Measurements from ENCODE around the gene ELMO2.

The ELMO2 gene

GRCh38 chr20:46333161-46333991, 73.0 kb downstream of the ELMO2 start:
- DNase-seq (ENCODE audit: low spot score), result no peak

DNA sequence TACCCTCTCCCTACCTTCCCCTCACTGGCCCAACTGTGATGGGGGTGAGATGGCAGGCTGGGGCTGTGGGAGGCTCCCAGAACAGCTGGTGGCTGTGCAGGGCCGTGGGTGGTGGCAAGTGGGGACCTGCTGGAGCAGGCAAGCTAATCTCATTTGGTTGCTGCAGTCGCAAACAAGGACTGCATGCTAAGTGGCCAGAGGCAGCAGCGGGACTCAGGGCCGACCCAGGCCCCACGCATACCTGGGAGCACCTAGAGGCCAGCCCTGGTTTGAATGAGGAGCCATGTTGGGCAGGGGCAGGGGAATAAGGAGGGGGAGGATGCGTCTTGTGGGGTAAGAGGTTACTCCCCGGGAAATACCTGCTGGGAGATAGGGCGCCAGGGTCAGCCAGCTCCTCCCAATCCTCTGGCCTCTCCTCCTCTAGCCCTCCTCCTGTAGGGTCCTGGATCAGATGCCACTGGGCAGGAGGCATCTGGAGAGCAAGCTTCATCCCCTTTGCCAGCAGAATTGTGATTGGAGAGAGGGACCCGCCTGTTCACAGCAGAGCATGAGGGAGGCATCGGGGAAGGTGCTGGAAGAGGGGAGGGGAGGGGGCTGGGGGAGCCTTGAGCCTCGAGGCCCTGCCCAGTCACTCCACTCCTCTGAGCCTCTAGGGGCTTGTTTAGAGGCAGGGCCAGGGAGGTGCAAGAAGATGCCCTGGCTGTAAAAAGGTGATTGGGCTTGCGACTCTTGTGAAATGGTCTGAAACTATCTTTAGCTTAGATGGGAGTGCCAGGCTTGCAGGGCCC, 73.8 kb downstream of the ELMO2 start:
- DNase-seq (ENCODE audit: low spot score), result no peak

DNA sequence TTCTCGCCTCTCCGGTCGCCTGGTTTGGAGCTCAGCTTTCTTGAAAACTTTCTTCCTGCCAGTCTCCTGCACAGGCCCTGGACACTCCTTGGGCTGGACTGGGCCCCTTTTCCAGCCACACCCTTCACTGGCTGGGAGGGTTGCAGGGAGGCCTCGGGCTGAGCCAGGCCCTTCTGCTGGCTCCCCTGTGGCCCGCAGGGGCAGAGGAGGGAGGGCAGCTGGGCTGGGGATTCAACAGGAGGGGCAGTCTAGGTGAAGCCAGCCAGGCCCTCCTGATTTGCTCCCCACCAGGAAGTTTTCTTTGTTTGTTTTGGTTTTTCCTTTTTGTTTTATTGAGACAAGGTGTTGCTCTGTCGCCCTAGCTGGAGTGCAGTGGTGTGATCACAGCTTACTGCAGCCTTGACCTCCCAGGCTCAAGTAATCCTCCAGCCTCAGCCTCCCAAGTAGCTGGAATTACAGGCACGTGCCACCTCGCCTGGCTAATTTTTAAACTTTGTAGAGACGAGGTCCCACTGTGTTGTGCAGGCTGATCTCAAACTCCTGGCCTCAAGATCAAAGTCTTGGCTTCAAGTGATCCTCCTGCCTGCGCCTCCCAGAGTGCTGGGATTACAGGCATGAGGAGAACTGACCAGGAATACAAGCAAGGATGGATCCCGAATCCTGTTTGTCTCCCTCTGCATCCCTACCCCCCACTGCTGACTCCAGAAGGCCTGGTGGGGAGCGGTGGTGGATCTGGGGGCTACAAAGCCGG, 74.6 kb downstream of the ELMO2 start:
- no peak for DNase-seq (ENCODE audit: low spot score)

DNA sequence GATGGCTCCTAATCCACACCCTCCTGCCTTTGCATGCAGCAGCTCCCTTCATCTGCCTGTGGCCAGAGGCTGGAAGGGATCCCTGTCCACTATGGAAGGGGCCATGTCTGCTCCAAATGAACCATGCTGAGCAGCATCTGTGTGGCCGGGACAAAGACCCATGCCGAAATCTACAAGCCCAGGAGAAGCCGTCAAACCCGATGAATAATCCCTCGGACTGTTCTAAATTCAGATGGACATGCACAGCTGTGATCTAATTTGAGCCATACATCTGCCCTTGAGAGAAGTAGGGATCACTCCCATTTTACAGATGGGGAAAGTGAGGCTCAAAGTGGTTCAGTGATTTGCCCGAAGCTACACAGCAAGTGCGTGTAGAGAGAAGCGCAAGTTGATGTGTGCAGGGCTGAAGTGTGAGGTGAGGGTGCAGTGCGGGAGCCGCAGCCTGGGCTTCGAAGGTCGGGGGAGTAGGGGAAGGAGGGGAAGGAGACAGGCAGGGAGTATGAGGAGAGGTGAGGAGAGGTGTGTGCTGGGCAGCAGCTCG, 75.5 kb downstream of the ELMO2 start:
- DNase-seq (ENCODE audit: low spot score), result no peak

DNA sequence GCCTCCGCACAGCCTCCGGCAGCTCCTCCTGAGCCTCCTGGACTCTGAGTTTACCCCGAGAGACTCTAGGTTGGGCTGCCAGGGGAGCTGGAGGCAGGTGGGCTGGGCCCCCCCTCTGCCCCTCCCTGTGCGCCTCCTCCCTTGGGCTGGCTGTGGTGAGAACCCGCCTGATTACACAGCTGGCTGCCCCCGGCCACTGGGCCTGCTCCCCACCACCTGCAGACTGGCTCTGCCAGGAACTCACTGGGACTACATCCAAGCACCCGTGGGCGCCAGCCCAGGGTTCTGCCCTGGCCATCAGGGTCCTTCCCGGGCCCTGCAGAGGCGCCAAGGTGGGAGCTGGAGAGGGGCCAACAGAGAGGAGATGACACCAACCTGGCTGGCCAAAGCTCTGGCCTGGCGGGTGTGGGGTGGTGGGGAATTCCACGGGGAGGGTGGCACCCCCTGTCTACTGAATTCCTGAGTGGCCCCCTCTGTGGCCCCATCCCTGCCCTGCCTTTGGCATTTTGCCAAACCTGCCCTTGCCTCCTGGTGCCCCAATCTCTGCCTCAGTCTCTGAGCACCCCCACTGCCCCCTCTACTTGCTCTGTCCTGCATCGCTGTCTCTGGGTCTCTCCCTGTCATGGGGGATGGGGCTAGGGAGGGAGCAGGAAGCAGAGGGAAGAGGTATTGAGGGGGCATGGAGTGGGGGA, 76.2 kb downstream of the ELMO2 start:
- DNase-seq (ENCODE audit: low spot score), result no peak

DNA sequence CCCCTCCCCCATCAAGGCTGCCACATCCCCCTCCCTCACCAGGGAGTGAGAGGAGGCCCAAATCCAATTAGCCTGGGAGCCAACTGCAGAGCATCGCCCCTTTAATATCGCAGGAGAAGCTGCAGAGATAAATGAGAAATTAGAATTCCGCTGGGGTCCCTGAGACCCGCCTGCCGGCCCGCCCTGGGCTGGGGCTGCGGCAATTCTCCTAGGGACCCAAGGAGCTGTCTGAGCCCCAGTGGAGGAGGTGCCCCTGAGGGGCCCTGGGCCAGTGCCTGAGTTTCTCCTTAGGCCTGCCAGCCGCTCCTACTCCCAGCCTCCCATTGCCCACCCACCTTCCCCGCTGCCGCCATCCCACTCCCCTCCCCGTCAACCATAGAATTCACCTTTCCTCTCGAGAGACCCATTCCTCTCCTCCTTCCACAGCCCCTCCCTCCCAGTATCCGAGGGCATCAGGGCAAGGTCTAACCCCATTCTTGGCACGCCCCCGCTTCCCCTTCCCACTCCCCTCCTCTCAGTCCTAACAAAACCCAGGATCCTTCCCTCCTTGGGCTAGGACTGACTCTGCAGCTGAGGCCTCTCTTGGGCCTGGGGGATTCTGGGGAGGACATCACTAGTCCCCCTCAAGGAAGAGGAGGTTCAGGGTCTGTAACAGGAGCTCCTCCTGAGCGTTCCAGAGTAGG, 78.1 kb downstream of the ELMO2 start:
- DNase-seq (ENCODE audit: low spot score), result no peak

- DNase-seq (ENCODE audit: low spot score), result no peak
Observed at GRCh38 chr20:46327557-46327956, 78.9 kb downstream of the ELMO2 start.

DNA sequence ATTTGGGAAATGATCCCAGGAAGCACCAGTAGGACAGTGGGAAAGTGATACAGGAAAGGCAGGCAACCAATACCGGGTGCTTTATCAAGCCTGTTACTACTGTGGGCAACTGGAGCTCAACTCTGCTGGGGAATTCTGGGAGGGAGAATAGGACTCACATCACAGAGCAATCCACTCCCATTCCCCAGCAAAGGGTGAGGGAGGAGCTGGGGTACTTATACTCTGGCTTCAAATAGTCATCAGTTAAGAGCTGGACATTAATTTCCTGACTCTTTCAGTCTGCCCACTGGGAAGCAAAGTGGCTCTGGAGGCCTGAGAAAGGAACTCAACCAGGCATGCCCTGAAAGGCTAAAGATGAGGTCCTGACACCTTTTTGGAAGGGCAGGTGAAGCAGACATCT, 80.6 kb downstream of the ELMO2 start:
- DNase-seq (ENCODE audit: low spot score), result no peak

GRCh38 chr20:46324960-46325703, 81.3 kb downstream of the ELMO2 start:
- peak; percentile 42 for DNase-seq (ENCODE audit: low spot score)

GRCh38 chr20:46324379-46324778, 82.0 kb downstream of the ELMO2 start:
- DNase-seq (ENCODE audit: low spot score), result no peak

DNA sequence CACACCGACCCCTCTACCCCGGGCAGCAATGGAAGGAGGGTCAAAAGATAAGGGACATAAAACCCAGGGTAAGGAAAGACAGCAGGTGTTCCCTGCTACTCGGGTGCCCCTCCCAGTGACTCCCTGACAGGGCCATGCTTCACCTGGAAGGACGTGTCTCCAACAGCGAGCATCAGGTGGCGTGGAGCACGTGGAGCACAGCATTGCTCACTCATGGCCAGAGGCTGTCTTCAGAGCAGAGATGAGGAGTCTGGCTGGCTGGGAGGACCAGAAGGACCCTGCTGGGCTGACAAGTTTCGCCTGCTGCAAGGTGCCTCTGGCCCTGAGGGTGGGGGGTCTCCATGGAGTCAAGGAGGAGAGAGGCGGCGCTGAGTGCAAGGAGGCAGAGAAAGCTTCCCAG, 82.9 kb downstream of the ELMO2 start:
- DNase-seq (ENCODE audit: low spot score), result no peak

DNA sequence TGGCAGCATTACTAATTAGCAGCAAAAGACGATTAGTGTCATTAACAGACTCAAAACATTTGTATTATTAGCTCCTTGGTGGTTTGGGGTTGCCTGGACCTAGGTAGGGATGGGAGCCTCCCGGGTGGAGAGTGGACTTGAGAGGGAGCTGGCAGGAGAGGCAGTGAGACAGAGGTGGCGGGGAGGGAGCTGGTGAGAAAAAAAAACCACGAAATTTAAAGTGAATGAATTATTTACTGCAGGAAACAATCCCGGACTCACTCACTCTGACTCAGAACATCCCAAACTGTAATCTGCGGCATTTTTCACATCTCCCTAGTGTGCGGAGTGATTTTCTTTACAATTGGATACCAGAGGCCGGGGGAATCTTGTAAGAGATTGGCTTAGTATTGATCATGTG, 83.8 kb downstream of the ELMO2 start:
- no peak for DNase-seq (ENCODE audit: low spot score)

GRCh38 chr20:46317685-46318177, 88.7 kb downstream of the ELMO2 start:
- DNase-seq (ENCODE audit: low spot score), result no peak

DNA sequence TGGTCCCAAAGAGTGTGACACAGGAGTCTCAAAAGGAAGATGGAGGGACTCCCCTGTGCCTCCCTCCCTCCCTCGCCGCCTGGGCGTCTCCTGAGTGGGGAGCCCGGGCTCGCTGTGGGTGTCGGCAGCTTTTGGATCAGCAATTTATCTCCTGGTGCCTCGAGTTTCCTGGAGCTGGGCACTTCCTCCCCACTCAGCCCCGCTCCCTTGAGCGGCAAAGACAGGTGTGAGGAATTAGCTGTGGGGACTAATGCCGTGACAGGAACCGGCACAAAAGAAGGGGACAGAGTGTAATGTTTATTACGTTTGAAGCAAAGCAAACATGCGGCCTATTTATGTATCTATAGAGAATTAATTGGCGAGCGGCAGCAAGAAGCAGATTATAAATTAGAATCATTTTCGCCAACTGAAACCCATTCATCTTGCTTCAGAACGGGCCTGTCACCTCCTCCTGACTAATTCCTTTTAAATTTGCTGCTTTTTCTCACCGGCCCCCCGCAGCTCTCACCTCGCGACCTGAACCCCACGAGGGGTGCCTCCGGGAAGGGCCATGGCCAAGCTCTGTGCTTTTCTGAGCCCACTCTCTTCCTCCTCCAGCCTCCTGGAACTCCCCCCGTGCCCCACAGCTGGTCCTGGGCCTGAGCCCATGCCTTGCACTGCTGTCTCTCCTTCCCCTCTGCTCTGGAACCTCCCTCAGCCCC, 89.3 kb downstream of the ELMO2 start:
- no peak for DNase-seq (ENCODE audit: low spot score)

Data from AG20443 (cell line).